Measurements from ENCODE around the gene TBC1D20.

DNA sequence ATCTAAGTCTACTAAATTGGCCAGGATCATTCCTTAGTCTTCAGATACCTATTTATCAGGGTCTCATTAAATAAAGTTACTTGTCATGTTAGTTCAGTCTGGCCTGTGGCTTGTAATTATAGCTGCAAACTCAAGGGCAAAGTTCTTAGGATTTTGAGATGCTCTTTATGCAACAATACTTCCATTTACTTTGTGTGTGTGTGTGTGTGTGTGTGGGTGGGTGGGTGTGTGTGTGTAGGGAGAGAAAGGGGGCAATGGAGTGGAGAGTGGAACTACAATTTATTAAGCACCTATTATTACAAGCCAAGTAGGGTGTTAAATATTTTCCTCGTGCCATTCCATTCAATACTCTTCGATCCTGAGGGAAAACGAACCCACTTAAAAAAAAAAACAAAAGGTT is 17.7 kb upstream of the TBC1D20 start:
- TF ChIP-seq CTCF (IDR thresholded peaks at IDR 0.05 in 2 of 3, conservative IDR thresholded peaks at IDR 0.05 in 1 of 3; ENCODE audit: borderline replicate concordance in 1 of 3, insufficient read depth in 1 of 3, low read depth in 2 of 3, low read length in 2 of 3) (no peak), POLR2AphosphoS5 (IDR thresholded peaks at IDR 0.05; ENCODE audit: low read depth, low read length) (no peak), POLR2A (IDR thresholded peaks at IDR 0.05; ENCODE audit: borderline replicate concordance, extremely low read depth, insufficient read depth, insufficient read length) (no peak), ZNF274 (IDR thresholded peaks at IDR 0.05; ENCODE audit: low read depth, low read length) (no peak), TCF7L2 (IDR thresholded peaks at IDR 0.05; ENCODE audit: borderline replicate concordance, extremely low read depth, insufficient read depth, insufficient read length) (no peak), REST (IDR thresholded peaks at IDR 0.05; ENCODE audit: low read depth) (no peak), CBX3 (IDR thresholded peaks at IDR 0.05; ENCODE audit: low read depth) (no peak)
